Neural crest cell (in vitro differentiated cells): ENCODE measurements around the gene GIMAP6. TPM values are rescaled to one million over a fixed set of nuclear protein-coding genes. Genes with fewer than 3 reads are reported as not detected.
"Not testable (repeated sequence)": the region's sequence is repeated elsewhere in the genome, so short reads cannot be mapped to it uniquely, and the experiment has no call there.

Experiments used
- DNase-seq: peaks from one replicate; pipeline ENCODE4 v3.0.0; 2021; ENCODE audit warnings: low read depth, mixed read lengths, low spot score
- H3K27ac Mint-ChIP-seq: one replicate; pipeline ENCODE4 v1.8.0; 2021; ENCODE audit warnings: mild to moderate bottlenecking, mixed read lengths; ENCODE audit not compliant: unreplicated experiment
- H3K27me3 Mint-ChIP-seq: 2 replicates; pipeline ENCODE4 v1.8.0; 2021; ENCODE audit warnings: low read depth, mild to moderate bottlenecking, mixed read lengths
- H3K36me3 Mint-ChIP-seq: 2 replicates; pipeline ENCODE4 v1.8.0; 2021; ENCODE audit warnings: low read depth, mild to moderate bottlenecking, mixed read lengths
- H3K4me1 Mint-ChIP-seq: 2 replicates; pipeline ENCODE4 v1.8.0; 2021; ENCODE audit warnings: mixed read lengths
- H3K4me3 Mint-ChIP-seq: one replicate; pipeline ENCODE4 v1.8.0; 2021; ENCODE audit warnings: mild to moderate bottlenecking, mixed read lengths
- H3K9me3 Mint-ChIP-seq: 2 replicates; pipeline ENCODE4 v1.8.0; 2021; ENCODE audit warnings: mixed read lengths
- CTCF ChIP-seq: fragments of 200-600 bp; sonication (generic); conservative IDR thresholded peaks from 2 replicates; pipeline ENCODE4 v1.5.0; 2021; ENCODE audit warnings: antibody characterized with exemption, mild to moderate bottlenecking
- total RNA-seq: library from RNA; stranded (reverse); gene quantifications from 2 replicates; pipeline ENCODE4 v1.2.1, GENCODE V29; 2021

Gene GIMAP6
- total RNA-seq, 1 donor from 2014 or later: not detected

- no peak for TF ChIP-seq CTCF
- no peak overlapping the region for H3K4me3 Mint-ChIP-seq
- H3K27me3 Mint-ChIP-seq: peaks cover 12% of the 10 kb centered on the region
Measured at GRCh38 chr7:150663802-150664494, 31.8 kb upstream of the GIMAP6 start.

DNA sequence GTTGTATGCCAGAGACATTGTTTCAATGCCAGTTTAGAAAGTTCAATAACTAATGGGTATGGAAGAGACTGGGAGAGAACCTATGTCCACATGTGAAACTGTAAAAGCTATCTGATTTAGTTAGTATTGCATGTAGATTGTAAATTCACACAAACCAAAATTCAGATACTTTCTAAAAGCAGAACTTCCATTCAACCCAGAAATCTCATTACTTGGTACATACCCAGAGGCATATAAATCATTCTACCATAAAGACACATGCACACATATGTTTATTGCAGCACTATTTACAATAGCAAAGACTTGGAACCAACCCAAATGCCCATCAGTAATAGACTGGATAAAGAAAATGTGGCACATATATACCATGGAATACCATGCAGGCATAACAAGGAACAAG, 30.6 kb upstream of the GIMAP6 start:
- H3K27ac Mint-ChIP-seq, H3K36me3 Mint-ChIP-seq, H3K4me1 Mint-ChIP-seq, H3K4me3 Mint-ChIP-seq, H3K9me3 Mint-ChIP-seq, DNase-seq: not testable (repeated sequence)
- H3K27me3 Mint-ChIP-seq: peaks cover 13% of the 10 kb centered on the region

More at GRCh38 chr7:150663802-150664494, 31.8 kb upstream of the GIMAP6 start:
- Mint-ChIP-seq H3K27ac (no peak overlapping the region), H3K36me3 (no peaks in the 10 kb centered on the region), H3K4me1 (no peaks in the 10 kb centered on the region), H3K9me3 (peaks cover 6% of the 10 kb centered on the region)
- DNase-seq: no peak

DNA sequence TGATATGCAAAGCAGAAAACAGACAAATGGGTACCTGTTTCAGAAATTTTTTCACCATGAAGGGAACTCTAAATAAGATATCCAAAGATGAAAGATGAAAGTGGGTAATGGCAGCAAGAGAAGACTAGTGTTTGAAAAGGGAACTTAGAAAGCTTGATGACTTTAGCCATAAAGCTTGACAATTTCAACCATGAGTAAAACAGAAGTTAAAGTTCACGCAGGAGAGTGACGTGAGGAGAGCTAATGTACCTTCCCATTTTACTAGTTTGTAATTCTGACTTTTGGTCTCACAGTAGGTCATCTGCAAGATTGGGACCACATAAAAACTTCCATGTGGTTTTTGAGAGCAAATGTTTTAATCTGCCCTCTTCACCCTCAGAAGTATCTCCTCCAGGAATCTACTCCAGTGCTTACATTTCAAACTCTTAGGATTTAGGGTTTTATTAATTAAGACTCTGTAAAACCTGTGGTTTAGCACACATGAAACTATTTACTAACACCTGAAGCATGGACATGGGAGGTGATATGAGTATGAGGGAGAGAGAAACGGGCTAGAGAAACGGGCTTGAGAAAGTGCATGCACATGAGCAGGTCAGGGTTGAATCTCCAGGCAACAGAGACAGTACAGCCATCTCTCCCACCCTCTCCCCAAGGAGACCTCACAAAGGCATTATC, 28.9 kb upstream of the GIMAP6 start:
- Mint-ChIP-seq H3K9me3 (peaks cover 8% of the 10 kb centered on the region), H3K36me3 (no peaks in the 10 kb centered on the region), H3K27ac (no peak overlapping the region), H3K27me3 (peaks cover 9% of the 10 kb centered on the region), H3K4me1 (no peaks in the 10 kb centered on the region), H3K4me3 (no peak overlapping the region)
- TF ChIP-seq CTCF: no peak
- no peak for DNase-seq

GRCh38 chr7:150657526-150657925, 25.3 kb upstream of the GIMAP6 start:
- no peak for DNase-seq
- H3K4me1 Mint-ChIP-seq: no peaks in the 10 kb centered on the region
- H3K36me3 Mint-ChIP-seq: no peaks in the 10 kb centered on the region
- TF ChIP-seq CTCF: no peak
- H3K27ac Mint-ChIP-seq: no peak overlapping the region
- peaks cover 15% of the 10 kb centered on the region for H3K27me3 Mint-ChIP-seq
- H3K4me3 Mint-ChIP-seq: no peak overlapping the region
- peaks cover 8% of the 10 kb centered on the region for H3K9me3 Mint-ChIP-seq

GRCh38 chr7:150656047-150656446, 23.9 kb upstream of the GIMAP6 start:
- H3K27me3 Mint-ChIP-seq: peaks cover 15% of the 10 kb centered on the region
- no peak overlapping the region for H3K4me3 Mint-ChIP-seq

More at GRCh38 chr7:150656047-150656446, 23.9 kb upstream of the GIMAP6 start:
- Mint-ChIP-seq H3K4me1 (no peaks in the 10 kb centered on the region), H3K36me3 (no peaks in the 10 kb centered on the region), H3K27ac (no peak overlapping the region), H3K9me3 (peaks cover 8% of the 10 kb centered on the region)
- no peak for DNase-seq
- TF ChIP-seq CTCF: no peak
